ENCODE measurements around the gene CCPG1. TPM values are rescaled to one million over a fixed set of nuclear protein-coding genes. Genes with fewer than 3 reads are reported as not detected.

The CCPG1 gene
- polyA plus RNA-seq, 3 donors: 21.1 to 196 (median 145) TPM

DNA sequence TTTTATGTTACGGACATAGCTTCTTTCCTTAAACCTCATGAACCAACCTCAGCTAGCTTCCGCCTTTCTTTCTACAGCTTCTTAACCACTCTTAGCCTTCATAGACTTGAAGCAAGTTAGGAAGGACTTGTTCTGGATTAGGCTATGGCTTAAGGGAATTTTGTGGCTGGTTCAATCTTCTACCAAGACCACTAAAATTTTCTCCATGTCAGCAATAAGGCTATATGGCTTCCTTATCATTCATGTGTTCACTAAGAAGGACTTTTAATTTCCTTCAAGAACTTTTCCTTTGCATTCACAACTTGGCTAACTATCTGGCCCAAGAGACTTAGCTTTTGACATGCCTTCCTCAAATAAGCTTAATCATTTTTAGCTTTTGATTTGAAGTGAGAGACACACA lies 24.5 kb downstream of the CCPG1 start:
- no peak for DNase-seq
- no peak overlapping the region for H3K4me3 ChIP-seq (replicated peaks in 1 of 3; ENCODE audit: low read depth in 2 of 3, low read length in 3 of 3)
- H2AFZ ChIP-seq (ENCODE audit: insufficient read depth, low read depth, low read length, poor library complexity, severe bottlenecking): no peak overlapping the region
- no peaks in the 10 kb centered on the region for H3K9me3 ChIP-seq (replicated peaks in 1 of 2; ENCODE audit: control insufficient read depth in 1 of 2, insufficient read depth in 1 of 2, low read length in 2 of 2)
- H4K20me1 ChIP-seq (ENCODE audit: insufficient read depth, low read length): peaks cover 27% of the 10 kb centered on the region
- no peaks in the 10 kb centered on the region for H3K4me1 ChIP-seq (ENCODE audit: control insufficient read depth in 1 of 2, insufficient read depth in 2 of 2, low read length in 2 of 2)
- 100% methylated on average over 1 of the region's 2 CpGs for WGBS (ENCODE audit: insufficient coverage)
- no peak overlapping the region for H3K9ac ChIP-seq (ENCODE audit: insufficient read depth, low read length, poor library complexity, severe bottlenecking)
- Mint-ChIP-seq H3K4me1 (peaks cover 1% of the 10 kb centered on the region), H3K4me3 (no peak overlapping the region), H3K36me3 (peaks cover 68 to 95% of the 10 kb centered on the region in 2 donors), H3K27me3 (ENCODE audit: low read depth in 3 of 3) (peaks cover 0 to 2% (median 0%) of the 10 kb centered on the region in 3 donors), H3K9me3 (peaks cover 0 to 5% (median 2%) of the 10 kb centered on the region in 7 donors), H3K27ac (no peak overlapping the region)
- intact Hi-C loops (cut with micrococcal nuclease): no loop called here
- H3K4me2 ChIP-seq (replicated peaks; ENCODE audit: extremely low read depth, low read length, poor library complexity, severe bottlenecking): no peak overlapping the region
- TF ChIP-seq, protein P1, sequence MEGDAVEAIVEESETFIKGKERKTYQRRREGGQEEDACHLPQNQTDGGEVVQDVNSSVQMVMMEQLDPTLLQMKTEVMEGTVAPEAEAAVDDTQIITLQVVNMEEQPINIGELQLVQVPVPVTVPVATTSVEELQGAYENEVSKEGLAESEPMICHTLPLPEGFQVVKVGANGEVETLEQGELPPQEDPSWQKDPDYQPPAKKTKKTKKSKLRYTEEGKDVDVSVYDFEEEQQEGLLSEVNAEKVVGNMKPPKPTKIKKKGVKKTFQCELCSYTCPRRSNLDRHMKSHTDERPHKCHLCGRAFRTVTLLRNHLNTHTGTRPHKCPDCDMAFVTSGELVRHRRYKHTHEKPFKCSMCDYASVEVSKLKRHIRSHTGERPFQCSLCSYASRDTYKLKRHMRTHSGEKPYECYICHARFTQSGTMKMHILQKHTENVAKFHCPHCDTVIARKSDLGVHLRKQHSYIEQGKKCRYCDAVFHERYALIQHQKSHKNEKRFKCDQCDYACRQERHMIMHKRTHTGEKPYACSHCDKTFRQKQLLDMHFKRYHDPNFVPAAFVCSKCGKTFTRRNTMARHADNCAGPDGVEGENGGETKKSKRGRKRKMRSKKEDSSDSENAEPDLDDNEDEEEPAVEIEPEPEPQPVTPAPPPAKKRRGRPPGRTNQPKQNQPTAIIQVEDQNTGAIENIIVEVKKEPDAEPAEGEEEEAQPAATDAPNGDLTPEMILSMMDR (IDR thresholded peaks at IDR 0.05): no peak
- no peak overlapping the region for H3K27ac ChIP-seq (ENCODE audit: low read depth in 1 of 2, low read length in 2 of 2)
- H3K79me2 ChIP-seq (ENCODE audit: insufficient read depth, low read length): peaks cover 19% of the 10 kb centered on the region
- H3K36me3 ChIP-seq (replicated peaks in 1 of 2; ENCODE audit: control insufficient read depth in 1 of 2, insufficient read depth in 2 of 2, low read length in 2 of 2): peaks cover 76 to 97% of the 10 kb centered on the region in 2 donors
- no peaks in the 10 kb centered on the region for H3K27me3 ChIP-seq (ENCODE audit: control insufficient read depth in 2 of 2, insufficient read depth in 2 of 2, low read length in 2 of 2)

DNA sequence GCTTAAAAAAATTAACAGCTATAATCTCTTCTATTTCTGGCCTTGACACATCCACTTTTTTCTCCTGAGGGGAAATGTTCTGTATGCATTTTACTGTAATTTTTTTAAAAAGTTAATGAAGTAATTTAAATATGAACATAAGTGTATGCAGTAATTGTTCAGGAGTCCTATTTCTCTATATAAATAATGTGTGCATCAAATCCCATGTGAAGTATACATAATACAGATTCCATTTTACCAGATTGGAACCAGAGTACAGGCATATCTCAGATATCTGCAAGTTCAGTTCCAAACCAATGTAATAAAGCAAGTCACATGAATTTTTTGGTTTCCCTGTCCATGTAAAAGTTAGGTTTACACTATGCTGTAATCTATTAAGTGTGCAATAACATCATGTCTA lies 26.6 kb downstream of the CCPG1 start:
- Histone ChIP-seq H3K36me3 (replicated peaks in 1 of 2; ENCODE audit: control insufficient read depth in 1 of 2, insufficient read depth in 2 of 2, low read length in 2 of 2) (peaks cover 77 to 98% of the 10 kb centered on the region in 2 donors), H3K4me2 (replicated peaks; ENCODE audit: extremely low read depth, low read length, poor library complexity, severe bottlenecking) (no peak overlapping the region), H3K9ac (ENCODE audit: insufficient read depth, low read length, poor library complexity, severe bottlenecking) (no peak overlapping the region), H3K27ac (ENCODE audit: low read depth in 1 of 2, low read length in 2 of 2) (no peak overlapping the region), H4K20me1 (ENCODE audit: insufficient read depth, low read length) (peaks cover 33% of the 10 kb centered on the region), H2AFZ (ENCODE audit: insufficient read depth, low read depth, low read length, poor library complexity, severe bottlenecking) (no peak overlapping the region), H3K79me2 (ENCODE audit: insufficient read depth, low read length) (peaks cover 19% of the 10 kb centered on the region), H3K4me1 (ENCODE audit: control insufficient read depth in 1 of 2, insufficient read depth in 2 of 2, low read length in 2 of 2) (no peaks in the 10 kb centered on the region), H3K4me3 (replicated peaks in 1 of 3; ENCODE audit: low read depth in 2 of 3, low read length in 3 of 3) (no peak overlapping the region), H3K27me3 (ENCODE audit: control insufficient read depth in 2 of 2, insufficient read depth in 2 of 2, low read length in 2 of 2) (no peaks in the 10 kb centered on the region), H3K9me3 (replicated peaks in 1 of 2; ENCODE audit: control insufficient read depth in 1 of 2, insufficient read depth in 1 of 2, low read length in 2 of 2) (no peaks in the 10 kb centered on the region)
- TF ChIP-seq, protein P1 (IDR thresholded peaks at IDR 0.05): no peak
- Mint-ChIP-seq H3K36me3 (peaks cover 71 to 96% of the 10 kb centered on the region in 2 donors), H3K9me3 (peaks cover 0 to 5% (median under 1%) of the 10 kb centered on the region in 7 donors), H3K27ac (no peak overlapping the region), H3K4me3 (no peak overlapping the region), H3K27me3 (ENCODE audit: low read depth in 3 of 3) (peaks cover 0 to 2% (median 0%) of the 10 kb centered on the region in 3 donors), H3K4me1 (peaks cover 1% of the 10 kb centered on the region)
- DNase-seq: no peak
- intact Hi-C loops (cut with micrococcal nuclease): no loop called here
